GM21360 (cell line): ENCODE results near the gene ABCD4.
A peak's percentile ranks its signal among the peaks of the same experiment; 100 is the strongest.
"Not testable (repeated sequence)": the region's sequence is repeated elsewhere in the genome, so short reads cannot be mapped to it uniquely, and the experiment has no call there.

ENCODE experiments used
- ATAC-seq: cut with Tn5 transposase; IDR thresholded peaks from one replicate; pipeline ENCODE4 v1.9.1; 2021; ENCODE audit warnings: mild to moderate bottlenecking, moderate library complexity; ENCODE audit not compliant: unreplicated experiment

ABCD4 gene

DNA sequence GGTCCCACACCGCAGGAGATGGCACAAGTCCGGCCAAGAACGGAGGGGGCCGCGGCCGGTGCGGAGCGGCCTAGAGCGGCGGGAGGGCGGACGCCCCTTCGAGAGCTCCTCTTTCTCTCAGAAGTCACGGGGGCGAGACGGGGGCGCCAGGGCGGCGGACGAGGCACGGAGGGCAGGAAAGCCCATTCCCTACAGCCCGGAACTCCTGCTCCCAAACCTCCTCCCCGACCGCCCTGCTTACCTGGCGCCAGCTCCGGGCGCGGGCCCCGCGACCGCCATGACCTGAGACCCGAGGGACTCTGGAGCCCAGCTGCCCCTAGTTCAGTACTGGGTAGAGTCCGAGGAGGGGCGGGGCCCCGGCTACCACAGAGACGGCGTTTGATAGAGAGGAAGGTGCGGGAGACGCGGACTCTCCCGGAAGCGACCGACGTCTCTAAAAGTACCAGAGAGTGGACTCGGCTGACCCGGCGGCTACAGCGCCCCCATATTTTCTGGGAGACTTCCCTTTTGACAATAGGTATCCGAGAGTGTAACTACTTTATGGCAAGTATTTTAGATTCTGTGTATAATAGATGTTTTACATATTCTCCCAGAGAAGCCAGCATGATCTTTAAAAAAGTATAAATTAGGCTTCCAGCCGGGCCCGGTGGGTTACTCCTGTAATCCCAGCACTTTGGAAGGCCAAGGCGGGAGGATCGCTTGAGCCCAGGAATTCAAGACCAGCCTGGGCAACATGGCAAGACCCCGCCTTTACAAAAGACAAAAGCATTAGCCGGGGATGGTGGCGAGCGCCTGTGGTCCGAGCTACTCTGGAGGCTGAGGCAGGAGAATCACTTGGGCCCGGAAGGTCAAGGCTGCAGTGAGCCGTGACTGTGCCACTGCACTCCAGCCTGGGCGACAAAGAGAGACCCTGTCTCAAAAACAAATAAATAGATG is at the start of gene ABCD4:
ABCD4 (minus strand) TSS at position 301 of the 936 bp plus-strand sequence; CDS start at position 279, 22 bp downstream.
- ATAC-seq: peak; percentile 86

DNA sequence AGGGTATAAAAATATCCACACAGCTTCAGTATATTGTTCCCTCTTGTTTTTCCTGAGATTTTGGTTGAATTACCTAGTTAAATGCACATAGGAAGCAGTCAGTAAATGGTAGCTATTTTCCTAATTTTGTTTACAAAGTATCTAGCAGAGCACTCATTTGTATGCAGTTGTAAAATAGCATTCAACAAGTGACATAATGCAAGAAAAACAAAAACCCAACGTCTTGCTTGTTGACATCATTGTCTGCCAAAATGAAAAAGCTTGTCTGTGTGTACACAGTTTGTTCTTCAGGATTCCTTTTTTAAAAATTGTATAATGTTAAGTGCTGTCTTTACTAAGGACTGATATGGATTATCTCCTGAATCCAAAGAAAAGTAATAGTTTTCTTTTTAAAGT is 48.2 kb upstream of the ABCD4 start:
- ATAC-seq: no peak

DNA sequence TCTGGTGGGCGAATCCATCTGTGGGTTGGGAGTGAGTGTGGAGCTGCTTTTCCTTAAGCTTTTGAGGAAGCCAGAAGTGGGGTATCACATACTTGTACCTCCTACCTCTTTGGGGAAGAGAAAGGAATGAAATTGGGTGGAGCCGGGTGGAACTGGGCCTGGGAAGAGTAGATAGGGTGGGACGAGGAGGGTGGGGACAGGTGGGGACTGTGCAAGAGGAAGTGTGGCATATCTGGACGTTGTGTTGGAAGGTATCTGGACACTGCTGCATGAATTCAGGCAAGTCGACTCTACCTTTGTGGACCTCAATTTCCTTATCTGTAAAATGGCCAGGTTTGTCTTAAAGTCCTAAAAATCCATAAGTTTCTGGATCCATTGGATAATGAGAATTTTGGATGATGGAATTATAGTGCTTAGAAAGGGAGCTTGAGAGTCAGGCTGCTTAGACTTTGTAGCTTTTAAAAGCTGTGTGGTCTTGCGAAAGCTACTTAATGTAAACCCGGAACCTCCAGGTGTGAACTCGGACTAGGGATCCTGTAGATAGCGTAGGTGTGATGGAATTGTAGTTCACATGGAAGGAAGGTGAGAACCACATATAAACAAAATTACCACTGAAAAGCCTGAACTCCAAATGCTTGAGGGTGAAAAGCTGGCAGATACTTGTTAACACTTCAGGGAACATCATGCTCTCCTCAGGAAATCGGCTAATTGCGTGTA is 47.6 kb upstream of the ABCD4 start:
- no peak for ATAC-seq

DNA sequence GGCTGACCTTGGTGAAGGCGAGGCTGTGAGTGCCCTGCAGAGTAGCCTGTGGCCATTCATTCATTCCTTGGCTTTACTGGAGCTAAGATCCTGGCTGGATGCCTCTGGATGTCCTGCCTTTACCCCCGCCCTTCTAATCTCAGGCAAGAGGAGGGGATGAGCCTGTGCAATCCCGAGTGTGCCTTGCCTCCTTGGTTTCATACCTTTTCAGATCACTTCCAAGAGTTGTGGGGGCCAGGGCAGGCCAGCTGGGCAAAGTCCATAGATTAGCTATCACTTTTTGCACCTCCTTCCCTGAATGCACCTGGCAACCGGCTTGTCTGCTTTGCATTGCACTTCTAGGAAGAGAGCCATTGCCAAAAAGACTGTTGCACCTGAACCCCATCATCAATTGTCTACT is 47.0 kb upstream of the ABCD4 start:
- no peak for ATAC-seq

DNA sequence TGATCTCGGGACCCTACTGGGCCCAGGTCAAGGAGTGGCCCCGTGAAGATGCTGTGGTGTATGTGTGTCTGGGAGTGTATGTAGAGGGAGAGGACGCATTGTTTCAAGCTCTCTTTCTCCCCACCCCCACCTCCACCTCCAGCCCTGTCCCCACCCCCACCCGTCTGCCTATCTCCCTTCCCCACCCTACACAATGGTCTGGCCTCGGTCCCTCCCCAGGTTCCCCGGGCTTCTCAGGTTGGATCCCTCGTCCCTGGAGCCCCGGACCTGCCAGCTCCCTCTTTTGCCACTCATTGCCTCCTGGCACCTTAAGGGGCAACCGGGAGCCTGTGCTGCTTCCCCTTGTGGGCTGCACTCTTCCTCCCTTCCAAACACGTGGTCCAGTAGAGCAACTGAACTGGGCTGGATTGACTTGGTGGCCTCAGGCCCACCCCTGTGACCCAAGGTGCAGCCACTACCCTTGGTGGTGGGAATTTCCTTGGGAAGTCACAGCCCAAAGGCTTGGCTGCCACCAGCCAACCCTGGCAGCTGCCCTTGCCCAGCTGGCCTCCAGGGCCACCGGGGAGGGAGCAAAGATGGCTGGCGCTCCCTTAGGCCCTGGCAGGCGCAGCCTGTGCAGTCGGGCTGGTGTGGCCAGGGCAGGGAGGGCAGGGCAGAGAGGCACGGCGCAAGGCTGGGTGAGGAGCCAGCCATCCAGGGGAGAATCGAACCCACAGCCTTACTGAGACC is 46.2 kb upstream of the ABCD4 start:
- ATAC-seq: no peak

DNA sequence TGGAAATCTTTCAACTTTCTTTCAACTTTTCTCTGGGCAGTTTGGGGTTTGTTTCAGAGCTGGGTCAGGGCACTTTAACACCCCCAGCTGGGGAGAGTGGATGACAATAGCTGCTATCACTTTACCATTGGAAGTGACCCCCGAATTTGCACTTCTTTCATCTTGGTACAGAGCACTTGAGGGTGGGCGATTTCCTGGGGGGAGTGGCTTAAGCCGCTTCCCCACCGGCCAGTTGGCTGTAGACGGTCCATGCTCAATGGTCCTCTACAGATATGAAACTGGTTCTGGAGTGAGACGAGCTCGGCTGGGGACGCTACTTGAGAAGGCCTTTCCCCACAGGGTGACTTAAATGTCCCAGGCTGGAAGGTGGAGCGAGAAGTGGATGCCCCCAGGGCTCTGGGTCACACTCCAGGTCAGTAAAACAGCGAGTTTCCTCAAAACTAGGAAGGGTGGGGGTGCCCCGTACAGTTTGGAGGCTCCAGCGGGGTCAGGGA is 45.6 kb upstream of the ABCD4 start, which contains the start of gene VRTN:
VRTN (plus strand) TSS at position 231 of the 494 bp plus-strand sequence. CDS start 8,313 bp downstream, outside the sequence.
- ATAC-seq: no peak

DNA sequence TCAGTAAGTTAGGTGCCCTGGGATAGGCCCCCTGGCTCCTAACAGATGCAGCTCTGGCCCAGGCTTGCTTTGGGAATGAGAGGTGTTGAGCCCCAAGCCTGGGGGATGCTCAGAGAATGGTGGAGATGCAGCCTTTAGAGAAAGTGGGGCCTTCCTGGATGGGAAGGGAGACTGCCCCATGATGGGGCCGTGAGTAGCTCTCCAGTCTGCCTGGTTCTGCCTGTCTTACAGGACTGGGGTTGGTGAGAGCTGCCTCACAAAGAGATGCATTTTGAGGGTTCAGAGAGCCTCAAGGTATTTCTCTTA is 45.0 kb upstream of the ABCD4 start:
- no peak for ATAC-seq

DNA sequence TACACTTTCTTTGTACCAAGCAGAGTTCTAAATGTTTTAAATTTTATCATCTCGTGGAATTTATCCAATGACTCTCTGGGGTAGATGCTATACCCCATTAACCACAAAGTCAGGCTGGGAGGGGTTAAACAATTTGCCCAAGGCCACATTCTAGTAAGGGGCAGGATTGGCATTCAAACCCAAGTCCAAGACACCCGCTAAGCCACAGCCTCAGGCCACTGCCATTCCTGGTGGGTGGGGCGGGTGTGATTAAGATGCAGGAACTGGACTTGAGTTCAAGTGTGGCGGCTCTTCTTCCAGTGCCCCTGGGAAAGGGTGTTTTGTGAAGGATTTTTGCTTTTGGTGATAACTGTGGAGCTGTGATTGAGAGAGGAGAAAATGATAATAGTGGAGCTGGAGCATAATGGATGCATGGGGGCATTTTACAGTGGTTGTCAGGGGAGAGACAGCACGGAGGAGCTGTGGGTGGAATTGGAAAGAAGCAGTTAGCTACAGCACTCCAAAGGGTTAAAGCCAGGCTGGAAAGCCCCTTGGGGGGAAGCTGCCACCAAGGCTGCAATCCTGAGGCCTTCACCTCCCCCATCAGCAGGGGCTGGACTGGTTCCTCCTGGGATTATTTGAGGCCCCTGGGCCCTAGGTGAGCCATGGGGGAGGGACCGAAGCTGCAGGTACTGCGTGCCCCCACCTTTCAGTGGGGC is 44.5 kb upstream of the ABCD4 start:
- ATAC-seq: no peak

DNA sequence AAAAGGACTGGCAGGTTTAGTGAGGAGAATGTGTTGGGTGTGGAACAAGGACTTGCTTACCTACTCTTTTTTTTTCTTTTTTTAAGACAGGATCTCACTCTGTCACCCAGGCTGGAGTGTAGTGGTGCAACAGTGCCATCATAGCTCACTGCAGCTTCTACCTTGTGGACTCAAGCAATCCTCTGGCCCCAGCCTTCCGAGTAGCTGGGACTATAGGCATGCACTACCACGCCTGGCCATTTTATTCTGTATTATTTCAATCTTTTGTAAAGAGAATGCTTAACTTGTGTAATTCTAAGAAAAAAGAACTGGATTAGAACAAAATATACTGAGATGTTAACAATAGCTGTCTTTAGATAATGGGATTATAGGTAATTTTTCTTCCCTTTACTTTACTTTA is 43.6 kb upstream of the ABCD4 start:
- ATAC-seq: no peak

DNA sequence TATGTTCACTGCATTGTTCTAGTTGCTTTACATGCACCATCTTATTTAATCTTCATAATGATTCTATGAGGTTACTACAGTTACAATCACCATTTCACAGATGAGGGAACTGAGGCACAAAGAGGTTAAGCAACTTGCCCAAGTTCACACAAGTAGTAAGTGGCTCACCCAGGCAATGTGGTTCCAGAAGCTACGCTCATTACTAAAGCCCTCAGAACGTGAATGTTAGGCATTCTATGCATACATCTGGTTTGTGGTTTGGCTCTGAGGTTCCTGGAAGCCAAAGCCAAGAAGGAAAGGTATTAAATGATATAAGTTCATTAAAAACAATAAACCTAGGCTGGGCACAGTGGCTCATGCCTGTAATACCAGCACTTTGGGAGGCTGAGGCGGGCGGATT is 31.2 kb upstream of the ABCD4 start:
- ATAC-seq: no peak

DNA sequence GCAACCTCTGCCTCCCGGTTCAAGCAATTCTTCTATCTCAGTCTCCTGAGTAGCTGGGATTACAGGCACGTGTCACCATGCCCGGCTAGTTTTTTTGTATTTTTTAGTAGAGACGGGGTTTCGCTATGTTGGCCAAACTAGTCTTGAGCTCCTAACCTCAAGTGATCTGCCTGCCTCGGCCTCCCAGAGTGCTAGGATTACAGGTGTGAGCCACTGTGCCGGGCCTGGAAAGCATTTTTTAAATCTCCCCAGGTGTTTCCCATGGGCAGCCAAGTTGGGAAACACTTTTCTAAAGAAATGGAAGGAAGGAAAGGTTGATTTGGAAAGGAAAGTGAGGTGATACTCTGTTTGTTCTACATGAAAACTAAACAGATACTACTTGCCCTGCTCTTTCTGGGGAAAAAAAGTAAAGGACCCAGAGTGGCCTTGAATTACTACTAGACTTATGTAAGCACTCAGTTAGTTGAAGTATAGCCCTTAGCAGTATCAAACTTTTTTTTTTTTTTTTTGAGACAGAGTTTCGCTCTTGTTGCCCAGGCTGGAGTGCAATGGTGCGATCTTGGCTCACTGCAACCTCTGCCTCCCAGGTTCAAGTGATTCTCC is 27.3 kb upstream of the ABCD4 start:
- ATAC-seq: not testable (repeated sequence)

DNA sequence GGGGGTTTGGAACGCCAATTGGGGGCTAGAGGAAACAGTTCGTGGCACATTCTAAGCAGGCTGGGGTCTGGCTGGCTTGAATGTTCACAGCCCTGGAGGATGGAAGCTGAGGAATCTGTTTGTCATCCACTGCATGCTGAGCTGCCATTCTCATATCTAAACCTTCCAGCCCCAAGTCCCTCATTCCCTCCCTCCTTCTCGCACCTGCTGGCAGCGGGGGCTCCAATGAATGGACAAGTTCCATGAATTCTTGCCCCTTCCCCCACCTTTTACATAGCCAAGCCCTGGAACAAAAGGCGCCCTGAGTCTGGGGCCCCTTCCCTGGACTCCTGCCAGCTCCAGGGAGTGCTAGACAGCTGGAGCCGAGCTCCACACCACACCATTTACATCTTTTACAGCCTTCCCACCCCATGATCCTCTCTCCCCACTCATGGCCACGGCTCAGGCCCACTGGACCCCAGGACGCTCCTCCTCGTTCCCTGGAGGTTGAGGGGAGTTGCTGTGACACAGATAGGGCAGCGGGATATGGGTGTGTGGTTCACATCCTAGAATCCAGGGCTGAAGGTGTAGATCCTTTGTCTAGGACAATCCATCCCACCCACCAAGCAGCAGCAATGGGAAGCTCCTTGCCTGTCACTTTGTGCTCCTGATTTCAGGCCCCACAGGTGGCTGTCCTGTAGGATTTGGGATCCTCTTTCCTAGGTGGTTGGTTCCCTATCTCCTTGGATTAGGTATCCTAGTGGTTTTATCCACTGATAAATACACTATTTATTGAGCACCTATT is 23.8 kb upstream of the ABCD4 start:
- ATAC-seq: no peak

DNA sequence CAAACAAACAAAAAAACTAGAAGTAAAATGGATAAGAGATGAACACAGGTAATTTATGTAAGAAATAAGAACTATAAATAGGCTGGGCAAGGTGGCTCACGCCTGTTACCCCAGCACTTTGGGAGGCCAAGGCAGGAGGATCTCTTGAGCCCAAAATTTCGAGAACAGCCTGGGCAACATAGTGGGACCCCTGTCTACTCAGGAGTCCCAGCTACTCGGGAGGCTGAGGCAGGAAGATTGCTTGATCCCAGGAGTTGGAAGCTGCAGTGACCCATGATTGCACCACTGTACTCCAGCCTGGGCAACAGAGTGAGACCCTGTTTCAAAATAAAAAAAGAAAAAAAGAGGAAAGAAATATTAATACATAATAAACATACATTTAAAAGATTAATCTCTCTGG is 22.7 kb upstream of the ABCD4 start:
- ATAC-seq: no peak

DNA sequence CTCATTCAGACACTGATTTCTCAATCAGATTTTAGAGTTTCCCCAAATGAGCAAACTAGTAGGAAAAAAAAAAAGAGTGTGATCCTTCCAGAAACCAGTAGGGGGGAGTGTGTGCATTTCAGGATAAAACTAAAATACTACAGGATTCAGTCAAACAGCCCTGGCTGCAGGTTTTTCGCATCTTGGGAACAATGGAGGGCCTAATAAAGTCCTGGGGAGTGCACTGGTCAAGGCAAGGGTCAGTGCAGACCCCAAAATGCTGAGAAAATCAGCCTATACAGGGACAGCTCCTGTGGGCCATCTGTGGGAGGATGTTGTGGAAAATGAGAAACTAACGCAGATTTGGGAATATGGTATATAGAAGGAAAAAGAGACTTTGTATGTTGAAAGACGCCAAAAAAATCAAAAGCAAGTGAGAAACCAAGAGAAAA is 22.2 kb upstream of the ABCD4 start:
- ATAC-seq: no peak

DNA sequence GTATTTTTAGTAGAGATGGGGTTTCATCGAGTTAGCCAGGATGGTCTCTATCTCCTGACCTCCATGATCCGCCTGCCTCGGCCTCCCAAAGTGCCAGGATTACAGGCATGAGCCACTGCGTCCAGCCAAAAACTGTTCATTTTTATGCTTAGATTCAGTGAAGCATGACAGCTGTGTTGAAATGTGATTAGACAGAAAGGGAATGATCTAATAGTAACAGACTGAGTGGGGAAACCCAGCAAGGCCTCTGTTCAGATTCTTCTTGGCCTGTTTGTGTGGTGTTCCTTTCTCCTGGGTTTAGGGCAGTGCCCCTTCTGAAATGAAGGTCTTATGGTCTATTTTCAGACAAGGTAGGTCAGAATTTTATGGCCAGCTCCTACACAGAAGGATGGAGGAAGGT is 11.8 kb upstream of the ABCD4 start:
- ATAC-seq: no peak

DNA sequence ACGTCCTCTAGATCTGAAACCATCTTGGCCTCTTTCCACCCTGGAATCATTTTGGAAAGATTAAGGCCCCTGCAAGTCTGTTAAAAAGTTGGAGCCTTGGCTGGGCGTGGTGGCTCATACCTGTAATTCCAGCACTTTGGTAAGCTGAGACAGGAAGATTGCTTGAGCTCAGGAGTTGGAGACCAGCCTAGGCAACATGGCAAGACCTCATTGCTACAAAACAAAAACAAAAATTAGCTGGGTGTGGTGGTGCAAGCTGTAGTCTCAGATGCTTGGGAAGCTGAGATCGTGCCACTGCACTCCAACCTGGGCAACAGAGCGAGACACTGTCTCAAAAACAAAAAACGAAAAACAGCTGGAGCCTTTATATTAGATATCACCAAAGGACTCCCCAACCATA is 10.9 kb upstream of the ABCD4 start:
- ATAC-seq: no peak

DNA sequence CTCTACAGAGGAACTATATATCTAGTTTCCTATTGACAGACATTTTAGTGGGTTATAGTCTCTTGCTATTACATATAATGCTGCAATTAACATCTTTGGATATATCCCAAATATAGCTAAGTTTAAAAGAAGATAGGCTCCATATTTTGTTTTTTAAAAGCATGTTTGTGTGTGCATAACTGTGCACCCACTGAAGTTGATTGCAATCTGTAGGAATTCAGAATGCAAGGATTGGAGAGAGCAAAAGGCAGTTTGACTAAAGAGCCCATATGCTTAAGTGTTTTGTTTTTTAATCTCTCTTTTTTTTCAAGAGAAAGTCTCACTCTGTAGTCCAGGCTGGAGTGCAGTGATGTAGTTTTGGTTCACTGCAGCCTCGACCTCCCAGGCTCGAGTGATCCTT is 9.4 kb upstream of the ABCD4 start:
- ATAC-seq: no peak

DNA sequence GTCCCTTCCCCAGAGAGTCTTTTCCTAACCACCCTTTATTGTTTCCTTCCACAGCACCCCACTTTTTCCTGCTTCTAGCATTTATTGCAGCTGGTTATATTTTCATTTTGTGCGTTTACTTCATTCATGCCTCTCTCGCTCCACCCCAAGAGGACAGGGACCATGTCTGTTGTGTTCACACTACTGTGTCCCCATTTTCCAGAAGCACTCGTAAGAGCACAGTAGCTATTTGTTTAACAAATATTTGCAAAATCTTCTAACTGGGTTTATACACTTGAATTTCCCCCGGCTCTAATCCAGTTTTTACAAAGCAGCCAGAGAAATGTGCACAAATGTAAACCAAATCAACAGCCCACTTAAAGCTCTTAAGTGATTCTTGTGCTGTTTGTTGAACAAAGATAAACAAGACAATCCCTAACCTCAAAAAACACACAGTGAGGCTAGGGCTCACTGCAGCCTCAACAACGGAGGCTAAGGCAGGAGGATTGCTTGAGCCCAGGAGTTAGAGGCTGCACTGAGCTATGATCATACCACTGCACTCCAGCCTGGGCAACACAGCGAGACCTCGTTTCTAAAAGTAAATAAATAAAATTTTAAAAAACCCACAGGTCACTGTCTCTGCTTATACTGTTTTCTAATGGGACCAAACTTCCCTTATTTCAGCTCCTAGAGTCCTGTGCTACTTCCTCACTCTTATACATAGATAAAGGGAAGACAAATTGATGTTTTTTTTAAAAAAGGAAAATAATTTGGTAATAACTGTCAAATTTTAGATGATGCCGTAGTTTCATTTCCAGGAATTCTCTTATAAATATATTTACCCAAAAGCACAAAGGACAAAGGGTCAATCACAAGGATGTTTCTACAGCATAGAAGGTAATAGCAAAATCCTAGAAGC is 6.6 kb upstream of the ABCD4 start:
- no peak for ATAC-seq

DNA sequence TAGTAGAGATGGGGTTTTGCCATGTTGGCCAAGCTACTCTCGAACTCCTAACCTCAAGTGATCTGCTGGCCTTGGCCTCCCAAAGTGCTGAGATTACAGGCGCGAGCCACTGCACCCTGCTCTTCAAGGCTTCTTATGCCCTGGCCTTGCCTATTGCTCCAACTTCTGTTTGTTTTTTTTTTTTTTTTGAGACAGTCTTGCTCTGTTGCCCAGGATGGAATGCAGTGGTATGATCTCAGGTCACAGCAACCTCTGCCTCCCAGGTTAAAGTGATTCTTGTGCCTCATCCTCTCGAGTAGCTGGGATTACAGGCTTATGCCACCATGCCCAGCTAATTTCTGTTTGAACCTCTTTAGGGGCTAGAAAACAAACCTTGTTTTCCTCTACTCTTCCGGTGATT is 6.0 kb upstream of the ABCD4 start:
- no peak for ATAC-seq
